GM04504 (cell line): Measurements from ENCODE around the gene SEPTIN1.

Source experiments
- DNase-seq: peaks from one replicate; pipeline ENCODE4 v3.0.0-alpha.2; 2012; ENCODE audit warnings: low read depth

SEPTIN1 gene, protein sequence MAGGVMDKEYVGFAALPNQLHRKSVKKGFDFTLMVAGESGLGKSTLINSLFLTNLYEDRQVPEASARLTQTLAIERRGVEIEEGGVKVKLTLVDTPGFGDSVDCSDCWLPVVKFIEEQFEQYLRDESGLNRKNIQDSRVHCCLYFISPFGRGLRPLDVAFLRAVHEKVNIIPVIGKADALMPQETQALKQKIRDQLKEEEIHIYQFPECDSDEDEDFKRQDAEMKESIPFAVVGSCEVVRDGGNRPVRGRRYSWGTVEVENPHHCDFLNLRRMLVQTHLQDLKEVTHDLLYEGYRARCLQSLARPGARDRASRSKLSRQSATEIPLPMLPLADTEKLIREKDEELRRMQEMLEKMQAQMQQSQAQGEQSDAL

GRCh38 chr16:30382111-30382881 lies at the start of gene SEPTIN1:
Gene SEPTIN1 (minus strand): TSS chr16:30382561. CDS start chr16:30382542, 19 bp downstream.
- no peak for DNase-seq

DNA sequence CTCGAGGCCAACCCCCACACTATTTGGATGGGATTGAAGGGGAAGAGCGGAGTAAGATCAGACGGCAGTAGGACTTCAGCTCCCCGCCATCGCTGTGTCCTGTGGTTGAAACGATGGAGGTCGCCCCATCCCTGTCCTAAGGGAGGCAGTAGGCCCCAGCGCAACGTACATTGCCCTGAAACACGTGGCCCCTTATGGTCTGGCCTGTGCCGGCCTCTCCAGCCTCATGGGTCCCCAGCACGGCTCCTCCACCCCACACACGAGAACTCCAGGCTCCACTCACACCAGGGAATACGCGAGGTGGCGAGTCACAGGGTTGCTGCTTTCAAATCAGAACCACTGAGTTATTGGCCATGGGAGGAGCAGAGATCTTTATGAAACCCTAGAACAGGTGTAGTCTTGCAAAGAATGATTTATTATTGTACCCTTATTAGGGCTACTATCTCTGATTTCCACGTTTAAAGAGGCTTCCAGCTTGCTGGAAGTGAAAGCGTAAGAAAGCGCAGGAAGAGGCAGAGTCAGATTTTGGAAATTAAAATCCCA lies 48.1 kb upstream of the SEPTIN1 start:
- DNase-seq, result no peak

GRCh38 chr16:30429678-30430427 lies 47.5 kb upstream of the SEPTIN1 start, which contains the start of gene DCTPP1:
Gene DCTPP1 (minus strand): TSS chr16:30430030. CDS start chr16:30429980, 50 bp downstream.
- peak; percentile 96 for DNase-seq

GRCh38 chr16:30429418-30429677 lies 47.0 kb upstream of the SEPTIN1 start:
- DNase-seq, result no peak

GRCh38 chr16:30428055-30428454 lies 45.7 kb upstream of the SEPTIN1 start:
- no peak for DNase-seq

DNA sequence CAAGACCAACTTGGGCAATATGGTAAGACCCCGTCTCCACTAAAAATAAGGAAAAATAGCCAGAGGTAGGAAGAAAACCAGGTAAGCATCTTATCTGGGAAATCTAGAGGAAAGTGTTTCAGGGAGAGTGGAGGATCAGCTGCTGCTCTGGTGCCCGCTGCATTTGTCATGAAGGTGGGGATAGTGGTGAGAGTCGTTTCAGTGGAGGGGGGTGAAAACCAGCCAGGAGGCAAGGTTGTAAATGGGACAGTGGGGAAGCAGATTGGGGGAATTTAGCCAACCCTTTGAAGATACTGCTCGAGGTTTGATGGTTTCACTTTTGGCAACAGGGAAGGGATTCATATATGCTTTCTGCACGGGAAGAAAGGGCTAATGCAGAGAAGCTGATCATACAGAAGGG lies 38.6 kb upstream of the SEPTIN1 start:
- DNase-seq, result no peak

DNA sequence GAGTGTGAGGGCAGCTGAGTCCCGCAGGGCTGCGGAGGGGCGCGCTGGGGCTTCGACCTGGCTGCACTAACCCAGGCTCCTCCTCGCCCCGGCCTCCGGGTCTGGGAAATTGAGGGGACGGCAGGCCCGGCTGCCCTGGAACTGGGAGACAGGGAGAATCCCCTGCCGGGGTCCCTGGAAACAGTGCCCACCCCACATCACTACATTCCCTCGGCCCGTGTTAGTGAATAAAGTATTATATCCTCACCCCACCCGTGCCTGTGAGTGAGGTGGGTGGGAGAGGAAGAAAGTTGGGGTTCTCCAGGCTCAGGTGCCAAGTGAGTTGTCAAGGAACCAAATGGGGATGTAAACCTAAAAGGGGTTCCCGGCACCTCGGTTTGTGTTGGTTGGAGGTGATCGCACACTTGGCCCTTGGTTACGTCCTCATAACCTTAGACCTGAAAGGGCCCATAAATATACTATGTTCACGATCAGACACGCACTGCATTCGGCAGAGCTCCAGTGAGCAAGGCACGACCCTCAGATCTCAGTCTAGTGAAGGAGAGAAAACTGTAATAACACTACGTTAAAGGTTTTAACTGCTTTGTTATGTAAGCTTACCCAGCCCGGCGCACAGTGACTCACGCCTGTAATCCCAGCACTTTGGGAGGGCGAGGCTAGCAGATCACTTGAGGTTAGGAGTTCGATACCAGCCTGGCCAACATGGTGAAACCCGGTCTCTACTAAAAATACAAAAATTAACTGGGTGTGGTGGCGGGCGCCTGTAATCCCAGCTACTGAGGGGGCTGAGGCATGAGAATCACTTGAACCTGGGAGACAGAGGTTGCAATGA lies 36.2 kb upstream of the SEPTIN1 start:
- DNase-seq, result no peak

GRCh38 chr16:30417529-30418349 lies 35.4 kb upstream of the SEPTIN1 start:
- peak; percentile 76 for DNase-seq

DNA sequence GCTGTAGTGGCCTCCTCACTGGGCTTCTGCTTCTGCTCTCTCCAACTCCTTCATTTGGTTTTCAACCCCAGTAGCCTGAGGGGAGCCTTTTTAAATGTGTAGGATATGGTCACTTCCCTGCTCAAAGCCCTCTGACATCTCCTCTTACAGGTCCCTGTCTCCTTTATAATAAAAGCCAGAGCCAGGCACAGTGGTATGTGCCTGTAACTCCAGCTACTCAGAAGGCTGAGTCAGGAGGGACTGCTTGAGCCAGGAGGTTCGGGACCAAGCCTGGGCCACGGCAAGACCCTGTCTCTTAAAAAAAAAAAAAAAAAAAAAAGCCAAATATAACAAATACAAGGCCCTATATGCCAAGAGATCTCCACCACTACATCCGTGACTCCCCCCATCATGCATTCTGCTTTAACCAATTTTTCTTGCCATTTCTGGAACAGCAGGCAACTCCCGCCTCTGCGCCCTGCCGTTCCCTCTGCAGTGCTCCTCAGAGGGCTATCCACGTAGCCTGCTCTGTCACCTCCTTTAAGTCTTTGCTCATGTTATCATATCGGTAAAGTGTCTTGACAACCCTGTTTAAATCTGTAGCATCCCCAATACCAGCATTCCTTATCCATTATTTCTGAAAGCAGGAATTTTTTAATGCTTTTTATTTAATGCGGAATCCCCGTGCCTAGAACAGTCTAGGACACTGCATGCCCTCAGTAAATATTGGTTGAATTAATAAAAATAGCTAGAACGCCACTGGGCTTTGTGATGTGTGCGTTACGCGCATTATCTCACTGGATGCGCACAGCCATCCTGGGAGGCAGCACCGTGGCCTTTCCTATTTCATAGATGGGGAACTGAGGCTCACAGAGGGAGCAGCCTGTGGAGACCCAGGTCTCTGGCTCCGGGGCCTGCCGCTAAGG lies 34.5 kb upstream of the SEPTIN1 start:
- no peak for DNase-seq

GRCh38 chr16:30416047-30416603 lies 33.8 kb upstream of the SEPTIN1 start:
- DNase-seq, result no peak

DNA sequence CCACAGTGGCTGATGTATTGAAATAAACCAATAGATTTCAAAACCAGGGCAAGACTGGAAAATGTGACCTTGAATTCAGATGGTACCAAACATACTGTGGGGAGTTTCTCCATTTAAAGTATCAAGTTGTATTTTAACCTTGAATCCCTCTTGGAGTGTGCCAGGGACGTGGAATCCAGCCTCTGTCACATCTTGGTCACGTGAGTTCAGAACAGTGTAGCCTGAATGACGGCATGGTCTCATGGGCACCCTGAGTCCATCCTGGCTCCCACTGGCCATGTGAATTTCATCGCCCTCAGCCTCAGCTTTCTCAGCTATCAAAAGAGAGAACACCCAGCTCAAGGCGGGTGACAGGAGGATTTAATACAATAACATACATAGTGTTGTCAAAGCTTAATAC lies 31.8 kb upstream of the SEPTIN1 start:
- DNase-seq, result no peak

GRCh38 chr16:30413112-30413806 lies 30.9 kb upstream of the SEPTIN1 start:
- no peak for DNase-seq

GRCh38 chr16:30409125-30410060 lies 27.0 kb upstream of the SEPTIN1 start:
- peak; percentile 60 for DNase-seq

DNA sequence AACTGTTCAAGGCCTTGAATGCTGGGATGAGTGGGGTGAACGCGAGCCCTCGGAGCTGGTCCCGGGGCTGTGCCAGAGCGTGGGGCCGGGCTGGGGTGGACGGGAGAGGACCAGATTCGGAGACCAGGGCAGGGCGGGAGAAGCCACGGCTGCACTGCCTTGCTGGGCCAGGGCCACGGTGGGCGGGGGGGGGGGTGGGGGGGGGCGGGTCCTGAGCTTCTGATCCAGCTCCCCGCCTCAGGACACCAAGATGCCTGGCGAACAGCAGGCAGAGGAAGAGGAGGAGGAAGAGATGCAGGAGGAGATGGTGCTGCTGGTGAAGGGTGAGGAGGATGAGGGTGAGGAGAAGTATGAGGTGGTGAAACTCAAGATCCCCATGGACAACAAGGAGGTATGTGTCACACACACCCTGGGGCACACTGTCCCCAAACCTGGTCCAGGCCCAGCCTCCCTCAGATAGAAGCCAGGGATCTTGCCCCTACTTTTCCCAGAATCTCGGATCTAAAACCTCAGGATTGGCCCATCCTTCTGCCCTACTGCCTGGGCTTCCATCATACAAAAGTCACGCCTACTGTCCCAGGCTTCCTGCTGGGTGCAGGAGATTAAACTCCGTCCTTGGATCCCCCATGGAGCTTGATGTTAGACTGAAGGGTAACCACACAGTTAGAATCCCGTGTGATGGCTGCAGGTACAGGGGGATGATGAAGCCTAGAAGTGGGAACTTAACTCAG lies 25.6 kb upstream of the SEPTIN1 start:
- no peak for DNase-seq

DNA sequence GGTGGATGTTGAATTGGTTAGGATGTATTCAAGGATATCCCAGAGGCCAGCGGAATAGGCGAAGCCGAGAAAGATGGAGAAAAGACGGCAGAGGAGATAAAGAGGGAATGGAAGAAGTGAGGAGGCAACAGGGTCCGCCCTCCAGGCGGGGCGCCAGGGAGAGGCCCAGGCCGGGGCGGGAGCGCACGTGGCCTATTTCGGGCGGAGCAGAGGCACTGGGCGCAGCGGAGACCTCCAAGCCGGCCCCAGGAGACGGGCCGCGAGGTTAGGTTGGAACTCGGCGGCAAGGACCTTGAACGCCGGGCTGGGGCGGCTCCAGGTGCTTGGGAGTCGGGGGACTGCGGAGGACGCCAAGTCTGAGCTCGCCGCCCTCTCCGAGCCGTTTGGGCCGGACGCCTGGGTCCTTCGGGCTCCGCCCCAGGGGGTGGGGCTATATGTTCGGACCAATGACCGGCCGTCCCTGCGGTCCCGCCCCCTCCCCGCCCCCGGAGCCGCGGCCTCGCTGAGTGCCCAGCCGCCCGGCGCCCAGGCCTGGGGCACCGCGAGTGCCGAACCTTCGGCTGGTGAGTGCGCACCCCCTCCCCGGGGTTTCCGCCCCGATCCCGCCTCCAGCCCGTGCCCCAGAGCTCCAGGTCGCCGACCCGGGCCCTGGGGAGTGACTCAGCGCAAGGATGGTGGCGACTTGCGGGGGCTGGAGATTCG lies 24.9 kb upstream of the SEPTIN1 start, which contains the start of gene ZNF771:
Gene ZNF771, plus strand, starts transcription at position 505 of the 702 bp plus-strand sequence. CDS start 448 bp downstream, outside the sequence.
- DNase-seq, result peak; percentile 74

DNA sequence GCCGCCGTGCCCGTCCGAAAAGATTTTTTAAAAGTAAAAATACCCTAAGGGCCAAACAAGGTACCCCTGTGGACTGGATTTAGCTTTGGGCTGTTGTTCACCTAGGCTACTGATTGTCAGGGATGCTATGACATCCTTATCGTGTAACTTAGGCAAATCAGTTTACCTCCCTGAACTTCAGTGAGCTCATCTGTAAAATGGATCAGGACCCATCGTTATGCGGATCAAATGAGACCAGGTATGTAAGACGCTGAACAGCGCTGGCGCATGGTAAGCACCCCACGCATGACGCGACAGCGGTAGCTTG lies 24.4 kb upstream of the SEPTIN1 start:
- no peak for DNase-seq
